Spleen (tissue), 13 donors: ENCODE measurements around the gene CCDC200. TPM values are rescaled to one million over a fixed set of nuclear protein-coding genes. Genes with fewer than 3 reads are reported as not detected.
"Not testable (repeated sequence)": the region's sequence is repeated elsewhere in the genome, so short reads cannot be mapped to it uniquely, and the experiment has no call there.

Experiments used
- DNase-seq: peaks from one replicate; pipeline ENCODE4 v3.0.0-alpha.2; 2020
- H3K27ac ChIP-seq, 8 donors: fragments of 200-600 bp; sonication (generic) in 7 of 8; 1 replicate in 4 of 8; 2 replicates in 4 of 8; pipeline versions ENCODE4 v1.5.0 to v1.8.0; 2016 to 2021; ENCODE audit warnings: inconsistent platforms in 4 of 8, mild to moderate bottlenecking in 4 of 8, moderate library complexity in 1 of 8
- H3K27me3 ChIP-seq, 7 donors: fragments of 200-600 bp; sonication (generic) in 6 of 7; replicated peaks in 1 of 7; 1 replicate in 4 of 7; 2 replicates in 3 of 7; pipeline versions ENCODE4 v1.5.0 to v1.8.0; 2016 to 2021; ENCODE audit warnings: inconsistent platforms in 3 of 7, mild to moderate bottlenecking in 1 of 7
- H3K36me3 ChIP-seq, 6 donors: fragments of 200-600 bp; sonication (generic) in 5 of 6; 1 replicate in 4 of 6; 2 replicates in 2 of 6; pipeline versions ENCODE4 v1.5.0 to v1.8.0; 2016 to 2021; ENCODE audit warnings: inconsistent platforms in 2 of 6
- H3K4me1 ChIP-seq, 6 donors: fragments of 200-600 bp; sonication (generic) in 5 of 6; 1 replicate in 3 of 6; 2 replicates in 3 of 6; pipeline versions ENCODE4 v1.5.0 to v1.8.0; 2016 to 2021; ENCODE audit warnings: inconsistent platforms in 3 of 6
- H3K4me3 ChIP-seq, 8 donors: fragments of 200-600 bp; sonication (generic) in 7 of 8; 1 replicate in 4 of 8; 2 replicates in 4 of 8; pipeline versions ENCODE4 v1.5.0 to v1.8.0; 2016 to 2021; ENCODE audit warnings: inconsistent platforms in 4 of 8, mild to moderate bottlenecking in 4 of 8, moderate library complexity in 2 of 8
- H3K9me3 ChIP-seq, 8 donors: fragments of 200-600 bp; sonication (generic) in 7 of 8; 1 replicate in 4 of 8; 2 replicates in 4 of 8; pipeline versions ENCODE4 v1.5.0 to v1.8.0; 2016 to 2021; ENCODE audit warnings: inconsistent platforms in 4 of 8
- POLR2AphosphoS5 ChIP-seq, 3 donors: sonication (generic); formaldehyde crosslinking; IDR thresholded peaks; one replicate each; pipeline ENCODE4 v1.5.1; 2017; ENCODE audit warnings: antibody characterized with exemption in 3 of 3
- WGBS, 5 donors: extraction: QIAGEN DNeasy Blood & Tissue Kit in 3 of 5; methylation state at CpG; one replicate each; pipeline versions ENCODE4 v1.1.5 to v1.1.7; 2013 to 2018; 5-methylcytosine and 5-hydroxymethylcytosine counted together
- intact Hi-C: fragments of 100-400 bp; cut with DNase I; formaldehyde crosslinking; loops from one replicate; pipeline ENCODE4 v1.15.0; 2023; ENCODE audit warnings: low total_unique reads
- long read RNA-seq, 2 donors: transcript quantifications; one replicate each; lab custom pipeline, GENCODE V29; 2026
- polyA plus RNA-seq, 3 donors: library from polyadenylated mRNA; stranded (reverse); fragments of 200-250 nt; gene quantifications; one replicate each; pipeline ENCODE4 v1.2.1, GENCODE V29; 2013
- total RNA-seq, 7 donors: library from RNA; depleted of rRNA in 3 of 7; stranded (reverse); fragments of >200 nt in 3 of 7; fragmentation: NEBNext Ultra II Directional in 4 of 7; extraction: Animal tissue kit (Norgen Biotek cat#: 25700) in 4 of 7; gene quantifications; one replicate each; pipeline versions ENCODE4 v1.1.0 to v1.2.1, GENCODE V29; 2016 to 2021
- donor health status: healthy with polysubstance abuse.
- donor health status: DM: no; HTN: no; CAD: no; lungs with moderate emphysema.
- donor health status: DM: no; HTN: no; CAD: no.
- donor health status: Bipolar disorder and iron deficiency.
- donor health status: healthy.
- donor health status: DM: no; HTN: no; CAD: no.
- donor health status: DM: yes; HTN: yes; CAD: no.

Gene CCDC200
- under 1 TPM in 1 of 7 donors, not detected in 6; 0.64 TPM for total RNA-seq
- under 1 TPM in 2 of 3 donors, not detected in 1; 0.17 to 0.35 TPM for polyA plus RNA-seq
- long read RNA-seq, donor 1 = 0 reads
- long read RNA-seq, donor 2 = 0 reads

GRCh38 chr17:43228020-43228782 lies at the start of gene CCDC200:
TSS of gene CCDC200 (minus strand) at chr17:43228623. CDS start at chr17:43228554, 69 bp downstream.
- H3K4me3 ChIP-seq, intact Hi-C loops, H3K27ac ChIP-seq, H3K9me3 ChIP-seq, DNase-seq, H3K27me3 ChIP-seq: not testable (repeated sequence)
- no CpG with 5 or more reads among the region's 7 CpGs for WGBS, 5 donors
- H3K36me3 ChIP-seq = peaks cover 0 to 39% (median 19%) of the 10 kb centered on the region in 6 donors
- peaks cover 0 to 18% (median 8%) of the 10 kb centered on the region in 6 donors for H3K4me1 ChIP-seq

DNA sequence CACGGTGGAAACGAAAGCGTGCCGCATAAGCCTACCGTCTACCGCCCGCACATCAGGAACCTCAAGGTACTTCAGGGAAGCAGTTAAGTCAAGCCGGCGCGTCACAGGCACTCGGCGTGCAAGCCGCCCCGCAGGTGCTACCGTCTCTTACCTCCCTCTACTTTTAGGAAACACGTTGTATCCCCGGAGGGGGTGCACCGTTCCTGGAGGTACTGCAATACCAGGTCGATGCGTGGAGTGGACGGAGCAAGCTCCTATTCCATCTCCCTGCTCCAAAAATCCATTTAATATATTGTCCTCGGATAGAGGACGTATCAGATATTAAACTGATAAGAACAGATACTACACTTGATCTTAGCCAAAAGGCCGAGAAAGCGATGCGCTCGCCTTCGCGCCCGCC lies 44.5 kb upstream of the CCDC200 start:
- H3K4me1 ChIP-seq, H3K27ac ChIP-seq, intact Hi-C loops, H3K27me3 ChIP-seq, H3K4me3 ChIP-seq, DNase-seq, H3K36me3 ChIP-seq, H3K9me3 ChIP-seq: not testable (repeated sequence)
- no CpG with 5 or more reads among the region's 30 CpGs for WGBS, 5 donors

DNA sequence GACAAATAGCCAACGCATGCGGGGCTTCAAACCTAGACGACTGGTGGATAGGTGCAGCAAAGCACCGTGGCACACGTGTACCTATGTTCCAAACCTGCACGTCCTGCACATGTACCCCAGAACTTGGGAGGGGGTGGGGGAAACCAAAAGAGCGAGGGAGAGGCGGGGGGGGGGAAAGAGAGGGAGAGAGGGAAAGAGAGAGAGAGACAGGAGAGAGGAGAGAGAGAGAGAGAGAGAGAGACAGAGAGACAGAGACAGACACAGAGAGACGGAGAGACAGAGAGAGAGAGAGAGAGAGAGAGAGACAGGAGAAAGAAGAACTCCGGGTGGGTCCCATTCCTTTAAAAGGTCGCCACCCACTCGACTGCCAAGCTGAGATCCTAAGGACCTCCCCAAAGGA lies 44.1 kb upstream of the CCDC200 start:
- H3K27me3 ChIP-seq, H3K4me3 ChIP-seq, H3K27ac ChIP-seq, H3K36me3 ChIP-seq, intact Hi-C loops, H3K9me3 ChIP-seq, DNase-seq, H3K4me1 ChIP-seq: not testable (repeated sequence)
- no CpG with 5 or more reads among the region's 12 CpGs for WGBS, 5 donors

DNA sequence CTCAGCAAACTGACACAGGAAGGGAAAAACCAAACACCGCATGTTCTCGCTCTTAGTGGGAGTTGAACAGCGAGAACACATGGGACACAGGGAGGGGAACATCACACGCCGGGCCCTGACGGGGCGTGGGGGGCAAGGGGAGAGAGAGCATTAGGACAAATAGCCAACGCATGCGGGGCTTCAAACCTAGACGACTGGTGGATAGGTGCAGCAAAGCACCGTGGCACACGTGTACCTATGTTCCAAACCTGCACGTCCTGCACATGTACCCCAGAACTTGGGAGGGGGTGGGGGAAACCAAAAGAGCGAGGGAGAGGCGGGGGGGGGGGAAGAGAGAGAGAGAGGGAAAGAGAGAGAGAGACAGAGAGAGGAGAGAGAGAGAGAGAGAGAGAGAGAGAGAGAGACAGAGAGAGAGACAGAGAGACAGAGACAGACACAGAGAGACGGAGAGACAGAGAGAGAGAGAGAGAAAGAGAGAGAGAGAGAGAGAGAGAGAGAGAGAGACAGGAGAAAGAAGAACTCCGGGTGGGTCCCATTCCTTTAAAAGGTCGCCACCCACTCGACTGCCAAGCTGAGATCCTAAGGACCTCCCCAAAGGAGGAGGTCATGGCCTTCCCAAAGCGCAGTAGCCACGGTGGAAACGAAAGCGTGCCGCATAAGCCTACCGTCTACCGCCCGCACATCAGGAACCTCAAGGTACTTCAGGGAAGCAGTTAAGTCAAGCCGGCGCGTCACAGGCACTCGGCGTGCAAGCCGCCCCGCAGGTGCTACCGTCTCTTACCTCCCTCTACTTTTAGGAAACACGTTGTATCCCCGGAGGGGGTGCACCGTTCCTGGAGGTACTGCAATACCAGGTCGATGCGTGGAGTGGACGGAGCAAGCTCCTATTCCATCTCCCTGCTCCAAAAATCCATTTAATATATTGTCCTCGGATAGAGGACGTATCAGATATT lies 42.4 kb upstream of the CCDC200 start:
- DNase-seq, H3K4me3 ChIP-seq, H3K27me3 ChIP-seq, H3K27ac ChIP-seq, H3K9me3 ChIP-seq, intact Hi-C loops, H3K4me1 ChIP-seq, H3K36me3 ChIP-seq: not testable (repeated sequence)
- no CpG with 5 or more reads among the region's 43 CpGs for WGBS, 5 donors

DNA sequence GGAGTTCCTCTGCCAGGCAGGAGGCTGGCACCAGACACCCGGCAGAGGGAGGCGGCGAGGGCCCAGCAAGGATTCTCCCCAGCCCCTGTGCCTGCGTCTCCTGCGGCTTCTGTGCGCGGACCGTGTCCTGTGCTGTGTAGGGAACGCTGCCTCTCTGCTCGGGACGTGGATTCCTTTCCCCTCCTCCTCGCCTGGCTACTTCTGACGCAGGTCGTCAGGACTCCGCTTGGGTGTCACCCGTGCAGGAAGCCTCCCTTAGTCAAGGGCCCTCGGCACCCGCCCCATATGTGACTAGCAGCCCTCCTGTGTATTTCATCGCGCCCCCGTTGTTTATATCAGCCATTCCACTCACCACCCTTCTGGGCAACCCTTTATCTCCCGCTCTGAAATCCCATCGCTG lies 18.0 kb upstream of the CCDC200 start:
- H3K27ac ChIP-seq = peak overlapping the region in 5 of 8 donors; percentile 65 to 77 (median 72)
- H3K27me3 ChIP-seq, DNase-seq, H3K9me3 ChIP-seq, H3K4me1 ChIP-seq, intact Hi-C loops, H3K36me3 ChIP-seq: not testable (repeated sequence)
- 3 to 37% (median 4%) methylated on average over 10 to 20 of the region's 23 CpGs for WGBS, 5 donors
- peak overlapping the region in 3 of 8 donors; percentile 30 to 50 (median 33) for H3K4me3 ChIP-seq
- TF ChIP-seq POLR2AphosphoS5 (IDR thresholded peaks at IDR 0.05) = peak in 1 of 3 donors; percentile 12

DNA sequence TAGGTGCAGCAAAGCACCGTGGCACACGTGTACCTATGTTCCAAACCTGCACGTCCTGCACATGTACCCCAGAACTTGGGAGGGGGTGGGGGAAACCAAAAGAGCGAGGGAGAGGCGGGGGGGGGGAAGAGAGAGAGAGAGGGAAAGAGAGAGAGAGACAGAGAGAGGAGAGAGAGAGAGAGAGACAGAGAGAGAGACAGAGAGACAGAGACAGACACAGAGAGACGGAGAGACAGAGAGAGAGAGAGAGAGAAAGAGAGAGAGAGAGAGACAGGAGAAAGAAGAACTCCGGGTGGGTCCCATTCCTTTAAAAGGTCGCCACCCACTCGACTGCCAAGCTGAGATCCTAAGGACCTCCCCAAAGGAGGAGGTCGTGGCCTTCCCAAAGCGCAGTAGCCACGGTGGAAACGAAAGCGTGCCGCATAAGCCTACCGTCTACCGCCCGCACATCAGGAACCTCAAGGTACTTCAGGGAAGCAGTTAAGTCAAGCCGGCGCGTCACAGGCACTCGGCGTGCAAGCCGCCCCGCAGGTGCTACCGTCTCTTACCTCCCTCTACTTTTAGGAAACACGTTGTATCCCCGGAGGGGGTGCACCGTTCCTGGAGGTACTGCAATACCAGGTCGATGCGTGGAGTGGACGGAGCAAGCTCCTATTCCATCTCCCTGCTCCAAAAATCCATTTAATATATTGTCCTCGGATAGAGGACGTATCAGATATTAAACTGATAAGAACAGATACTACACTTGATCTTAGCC lies 12.4 kb upstream of the CCDC200 start:
- H3K9me3 ChIP-seq, H3K27ac ChIP-seq, intact Hi-C loops, H3K36me3 ChIP-seq, H3K27me3 ChIP-seq, DNase-seq, H3K4me3 ChIP-seq, H3K4me1 ChIP-seq: not testable (repeated sequence)
- WGBS, 5 donors = 0% methylated on average over 3 of the region's 34 CpGs; no CpG with 5 or more reads in 4 of the 5 donors

- H3K36me3 ChIP-seq, H3K4me3 ChIP-seq, H3K4me1 ChIP-seq, H3K27ac ChIP-seq, DNase-seq, H3K9me3 ChIP-seq, intact Hi-C loops, H3K27me3 ChIP-seq: not testable (repeated sequence)
- WGBS, 5 donors = 0% methylated on average over 1 of the region's 26 CpGs; no CpG with 5 or more reads in 4 of the 5 donors
Measured at GRCh38 chr17:43239597-43239996, 11.2 kb upstream of the CCDC200 start.

GRCh38 chr17:43233877-43234276 lies 5.5 kb upstream of the CCDC200 start, which contains the start of gene RNU2-1:
TSS of gene RNU2-1 (minus strand) at chr17:43233977.
- H3K36me3 ChIP-seq, DNase-seq, H3K4me1 ChIP-seq, H3K27ac ChIP-seq, intact Hi-C loops, H3K4me3 ChIP-seq, H3K27me3 ChIP-seq, H3K9me3 ChIP-seq: not testable (repeated sequence)
- WGBS, 5 donors = no CpG with 5 or more reads among the region's 31 CpGs

- H3K27ac ChIP-seq, H3K9me3 ChIP-seq, H3K36me3 ChIP-seq, H3K4me3 ChIP-seq, H3K27me3 ChIP-seq, H3K4me1 ChIP-seq, DNase-seq, intact Hi-C loops: not testable (repeated sequence)
- 0% methylated on average over 3 of the region's 15 CpGs; no CpG with 5 or more reads in 4 of the 5 donors for WGBS, 5 donors
Measured at GRCh38 chr17:43233263-43233662, 4.8 kb upstream of the CCDC200 start.
